Fibroblast of lung (primary cell): Measurements from ENCODE around the gene ELOVL4.

ENCODE experiments used
- CTCF ChIP-seq, 2 donors: IDR thresholded peaks in 1 of 2; conservative IDR thresholded peaks in 1 of 2; 1 replicate in 1 of 2; 2 replicates in 1 of 2; pipeline ENCODE4 v1.5.1; 2011 to 2012; ENCODE audit warnings: low read length in 2 of 2, control low read depth in 1 of 2, inconsistent platforms in 1 of 2, low read depth in 1 of 2, mild to moderate bottlenecking in 1 of 2
- EZH2 ChIP-seq: IDR thresholded peaks from 2 replicates; pipeline ENCODE4 v1.5.1; 2012; ENCODE audit warnings: low read length, control low read depth, mild to moderate bottlenecking; ENCODE audit errors: missing control alignments

- no peak for TF ChIP-seq EZH2
- no peak for TF ChIP-seq CTCF (conservative IDR thresholded peaks at IDR 0.05 in 1 of 2, IDR thresholded peaks at IDR 0.05 in 1 of 2; ENCODE audit: low read depth in 1 of 2, low read length in 2 of 2)
These were observed 69.1 kb downstream of the ELOVL4 start for GRCh38 chr6:79878142-79878748.
